Measurements from ENCODE around the gene LRRC28.

Gene LRRC28

GRCh38 chr15:99438691-99439523, 187.6 kb downstream of the LRRC28 start:
- no peak for DNase-seq

GRCh38 chr15:99439524-99439835, 188.2 kb downstream of the LRRC28 start:
- no peak for DNase-seq

- DNase-seq: no peak
Observed at GRCh38 chr15:99440029-99440428, 188.7 kb downstream of the LRRC28 start.
